GM18861 (cell line): ENCODE results near the gene KCND2.

Experiments used
- ATAC-seq: cut with Tn5 transposase; IDR thresholded peaks from one replicate; pipeline ENCODE4 v1.9.1; 2021; ENCODE audit not compliant: unreplicated experiment

The KCND2 gene

DNA sequence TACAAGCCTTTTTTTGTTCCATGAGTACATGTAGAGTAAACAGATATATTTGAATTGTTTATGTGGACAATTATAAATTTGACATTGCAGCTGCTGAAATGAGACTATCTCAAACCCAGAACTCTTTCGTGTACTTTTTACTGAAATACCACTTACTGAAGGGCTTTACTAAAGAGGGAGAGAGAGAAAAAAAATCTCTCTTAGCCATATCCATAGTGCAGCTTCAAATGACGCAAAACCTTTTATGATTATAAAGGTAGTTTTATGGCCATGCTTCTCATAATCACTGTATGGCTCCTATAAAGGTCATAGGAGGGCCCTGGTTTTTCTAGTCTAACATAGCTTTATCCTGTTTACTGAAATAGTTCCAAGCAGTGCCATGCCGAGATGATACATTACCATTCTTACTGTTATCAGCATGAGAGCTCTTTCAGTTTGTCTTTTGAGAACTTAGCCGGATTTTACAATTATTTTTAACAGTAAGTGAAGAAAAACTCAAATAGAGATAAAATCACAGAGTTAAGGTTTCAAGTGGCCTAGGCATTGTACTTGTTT, 35.1 kb downstream of the KCND2 start:
- ATAC-seq: no peak

DNA sequence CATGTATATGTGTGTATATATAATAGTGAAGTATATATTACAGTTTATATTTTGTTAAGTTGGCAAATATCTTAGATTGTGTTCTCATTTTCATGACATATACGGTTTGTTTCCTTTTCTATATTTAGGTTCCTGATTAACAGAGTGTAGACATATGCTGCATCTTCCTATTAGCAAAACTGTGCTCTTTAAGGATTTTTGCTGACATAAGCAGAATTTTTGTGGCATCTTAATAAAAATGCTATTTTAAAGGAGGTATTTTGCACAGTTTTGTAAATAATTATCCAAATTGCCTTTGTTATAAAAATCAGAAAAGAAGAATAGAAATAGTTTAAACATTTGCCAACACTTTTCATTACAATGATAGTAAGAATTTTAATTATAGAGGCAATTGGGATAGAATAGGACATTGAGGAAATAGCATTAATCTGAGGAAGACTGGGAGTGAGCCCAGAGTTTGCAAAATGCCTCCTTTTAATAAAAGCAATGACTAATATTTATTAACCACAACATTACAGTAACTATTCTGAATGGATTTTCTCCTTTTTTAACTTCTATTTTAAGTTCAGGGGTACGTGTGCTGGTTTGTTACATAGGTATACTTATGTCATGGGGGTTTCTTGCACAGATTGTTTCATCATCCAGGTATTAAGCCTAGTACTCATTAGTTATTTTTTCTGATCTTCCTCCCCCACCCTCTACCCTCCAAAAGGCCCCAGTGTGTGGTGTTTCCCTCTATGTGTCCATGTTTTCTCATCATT, 38.2 kb downstream of the KCND2 start:
- no peak for ATAC-seq

DNA sequence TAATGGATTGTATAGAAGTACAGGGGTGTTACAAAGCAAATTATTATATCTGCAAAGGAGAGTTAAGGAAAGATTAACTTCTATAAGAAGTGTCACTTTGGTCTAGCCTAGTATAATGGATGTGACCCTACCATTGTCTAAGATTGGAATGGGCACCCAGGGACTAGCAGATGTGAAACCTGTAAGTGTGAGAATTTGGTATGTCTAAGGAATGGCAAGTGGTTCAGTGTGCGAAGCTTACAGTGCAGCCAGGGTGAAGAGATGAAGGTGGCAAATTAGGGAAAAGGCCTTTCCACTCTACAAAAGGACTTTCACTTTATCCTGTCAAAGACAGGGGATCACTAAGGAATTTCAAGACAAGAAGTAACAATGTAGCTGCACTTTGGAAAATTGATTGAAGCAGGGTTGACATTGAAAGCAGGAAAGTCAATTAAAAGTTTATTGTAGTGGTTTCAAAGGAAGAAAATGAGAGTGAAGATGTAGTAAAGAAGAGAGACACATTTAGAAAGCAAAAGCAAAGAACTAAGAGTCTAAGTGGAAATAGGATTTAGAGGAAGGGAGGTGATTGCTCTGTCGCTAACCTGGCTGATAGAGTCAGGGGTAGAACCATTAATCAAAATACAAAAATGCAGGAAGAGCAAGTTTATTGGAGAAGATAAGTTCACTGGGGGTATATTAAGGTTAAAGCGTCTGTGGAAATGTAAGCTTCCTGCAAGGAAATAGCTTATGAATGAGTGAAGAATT, 47.4 kb downstream of the KCND2 start:
- ATAC-seq: no peak

DNA sequence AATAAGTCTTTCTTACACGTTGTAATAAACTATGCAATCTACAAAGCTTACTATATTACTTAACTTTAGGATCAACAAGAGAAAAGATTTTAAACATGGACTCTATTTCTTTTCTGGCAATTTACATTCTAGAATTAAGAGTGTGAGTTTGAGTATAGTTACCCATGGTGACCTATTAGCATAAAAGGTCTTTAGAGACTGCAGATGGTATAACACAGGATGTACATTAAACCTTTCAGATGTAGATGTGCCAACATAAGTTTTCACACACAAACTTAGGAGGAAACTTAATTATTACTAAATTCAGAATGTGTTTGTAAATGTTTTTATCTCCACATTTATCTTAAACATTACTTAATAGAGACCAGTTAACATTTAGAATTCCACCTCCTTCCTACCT, 54.1 kb downstream of the KCND2 start:
- ATAC-seq: no peak

DNA sequence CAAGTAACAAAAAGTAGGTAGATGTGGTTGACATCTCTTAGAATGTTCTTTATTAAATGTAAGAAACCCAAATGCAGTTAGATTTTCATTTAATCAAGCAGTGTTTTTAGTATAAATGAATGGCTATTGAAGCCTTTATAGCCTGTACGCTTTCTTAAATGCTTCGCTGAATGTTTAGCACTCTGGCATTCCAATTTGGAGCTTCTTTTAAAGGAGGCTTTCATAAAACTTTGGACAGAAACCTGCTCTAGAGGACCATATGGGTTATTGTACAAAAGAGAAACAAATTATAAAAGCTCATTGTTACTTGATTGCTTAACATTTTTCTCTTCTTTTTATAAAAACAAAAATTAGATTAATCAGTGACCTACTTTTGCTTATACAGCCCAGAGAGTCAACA, 59.5 kb downstream of the KCND2 start:
- no peak for ATAC-seq

DNA sequence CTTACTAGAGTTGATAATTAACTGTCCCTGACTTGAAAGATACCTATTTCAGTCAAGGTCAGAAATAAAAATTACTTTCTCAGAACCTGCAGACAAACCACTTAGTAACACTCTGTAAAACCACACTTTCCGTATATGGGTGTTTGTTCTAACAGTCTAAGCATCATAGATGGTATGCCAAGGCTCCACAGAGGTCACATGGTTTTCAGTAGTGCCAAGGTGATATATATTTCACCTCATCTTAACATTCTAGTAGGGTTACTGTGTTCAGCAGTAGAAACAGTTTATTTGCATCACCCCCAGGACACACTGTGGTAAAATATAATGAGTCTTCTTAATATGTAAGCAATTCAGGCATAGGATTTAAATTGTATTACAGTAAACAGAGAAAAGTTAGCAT, 61.5 kb downstream of the KCND2 start:
- peak; percentile 99 for ATAC-seq

DNA sequence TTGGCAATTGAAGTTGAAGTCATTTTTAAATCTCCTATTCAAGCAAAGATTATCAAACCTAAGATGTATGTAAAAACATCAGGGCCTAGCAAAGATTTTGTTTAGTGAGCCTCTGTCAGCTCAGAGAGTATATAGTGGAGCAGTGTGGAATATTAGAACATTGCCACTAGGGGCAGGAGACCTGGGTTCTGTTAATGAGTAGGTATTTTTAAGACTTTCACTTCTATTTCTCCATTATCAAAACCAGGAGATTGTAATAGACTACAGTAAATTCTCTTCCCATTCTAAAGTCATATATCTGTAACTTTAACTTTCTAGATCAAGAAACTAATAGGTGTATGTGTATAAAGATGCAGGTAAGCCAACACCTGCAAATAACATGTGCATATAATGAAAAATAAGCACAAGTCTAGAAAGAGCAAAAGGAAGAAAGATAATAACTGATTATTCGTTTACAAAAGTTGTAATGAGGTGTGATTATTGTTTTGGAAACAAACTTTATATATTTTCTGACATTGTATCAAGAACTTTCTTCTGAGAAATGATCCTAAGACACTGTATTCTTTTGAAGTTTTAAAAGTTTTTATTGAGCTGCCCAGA, 64.4 kb downstream of the KCND2 start:
- ATAC-seq: no peak

DNA sequence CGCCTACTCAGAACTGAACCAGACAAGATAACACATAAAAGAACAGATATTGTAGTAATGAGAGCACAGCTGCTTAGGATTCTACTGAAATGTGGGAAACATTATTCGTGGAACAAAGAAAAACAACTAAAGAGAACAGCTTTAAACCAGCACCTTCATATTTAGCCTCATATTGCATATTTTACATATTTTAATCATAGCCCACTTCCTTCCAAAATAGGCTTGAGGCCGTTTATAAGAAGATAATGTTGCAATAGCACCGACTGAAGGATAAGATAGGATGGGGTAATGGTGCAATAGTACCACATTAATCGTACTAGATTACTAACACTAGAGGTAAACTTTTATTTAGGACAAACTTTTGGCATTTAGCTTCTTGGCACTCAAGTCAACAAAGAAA, 71.3 kb downstream of the KCND2 start:
- no peak for ATAC-seq

DNA sequence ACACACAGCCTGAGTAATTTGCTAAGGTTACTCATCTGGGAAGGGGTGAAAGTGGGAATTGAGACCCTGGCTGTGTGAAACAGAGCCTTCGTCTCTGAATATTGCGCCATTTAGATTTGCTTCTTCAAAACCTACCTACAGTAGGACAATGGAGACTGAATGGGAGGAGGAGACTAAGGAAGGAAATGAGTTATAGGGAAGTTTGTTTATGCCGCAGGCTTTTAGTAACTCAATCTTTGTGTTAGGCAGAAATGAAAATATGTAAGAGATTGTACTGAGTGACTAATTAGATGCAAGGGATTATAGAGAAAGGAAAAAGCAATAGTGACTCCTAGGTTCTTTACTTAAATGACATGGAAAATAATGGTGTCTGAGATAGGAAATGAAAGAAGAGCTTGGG, 80.2 kb downstream of the KCND2 start:
- no peak for ATAC-seq

DNA sequence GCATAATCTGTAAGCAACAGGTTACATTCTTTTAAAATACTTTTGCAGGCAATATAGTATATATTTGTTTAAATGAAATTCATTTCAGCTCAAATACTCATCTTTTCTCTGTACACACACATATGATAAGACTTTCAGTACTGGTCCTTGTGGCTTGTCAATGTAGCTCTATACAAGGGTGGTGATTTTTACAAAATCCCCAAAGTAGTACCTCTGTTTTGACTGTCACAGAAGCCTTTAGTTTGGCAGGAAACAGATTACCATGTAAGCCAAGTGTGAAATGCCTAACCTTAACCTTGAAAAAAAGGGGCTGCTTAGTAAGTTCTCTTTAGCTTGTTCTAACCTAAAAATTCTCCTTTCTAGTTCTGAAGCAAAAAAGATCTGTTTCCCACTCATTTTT, 87.9 kb downstream of the KCND2 start:
- ATAC-seq: peak; percentile 98

DNA sequence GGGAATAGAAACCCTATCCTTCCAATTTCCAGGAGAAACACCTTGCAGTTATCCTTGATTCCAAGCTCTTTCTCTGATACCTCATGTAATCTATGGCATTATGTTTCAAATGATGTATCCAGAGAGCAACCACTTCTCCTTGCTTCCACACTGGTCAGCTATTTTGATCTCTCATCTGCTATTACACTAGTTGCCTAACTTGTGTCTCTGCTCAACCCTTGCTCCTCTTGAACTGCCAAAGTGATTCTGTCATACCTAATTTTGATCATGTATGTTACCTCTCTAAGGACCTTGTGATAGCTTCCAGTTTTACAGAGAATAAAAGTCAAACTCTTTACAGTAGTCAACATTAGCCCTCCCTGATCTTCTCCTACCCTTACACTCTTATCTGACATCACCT, 90.4 kb downstream of the KCND2 start:
- ATAC-seq: no peak

DNA sequence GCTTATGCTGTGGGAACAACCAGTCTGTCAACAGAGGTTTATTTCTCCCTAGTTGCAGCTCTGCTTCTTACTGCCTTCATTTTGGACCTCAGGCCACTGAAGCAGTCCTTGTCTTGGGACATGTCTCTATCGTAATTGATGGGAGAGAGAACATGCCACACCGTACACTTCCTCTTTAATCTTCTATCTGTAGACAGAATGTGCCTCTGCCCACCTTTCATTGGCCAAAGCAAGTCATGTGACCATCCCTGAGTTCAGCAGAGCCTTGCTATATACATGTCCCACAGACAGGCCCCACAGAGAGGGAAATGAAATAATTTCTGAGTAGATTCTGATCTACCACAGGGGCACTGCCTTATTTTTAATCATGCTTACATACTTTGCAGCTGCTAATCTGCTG, 98.0 kb downstream of the KCND2 start:
- no peak for ATAC-seq

DNA sequence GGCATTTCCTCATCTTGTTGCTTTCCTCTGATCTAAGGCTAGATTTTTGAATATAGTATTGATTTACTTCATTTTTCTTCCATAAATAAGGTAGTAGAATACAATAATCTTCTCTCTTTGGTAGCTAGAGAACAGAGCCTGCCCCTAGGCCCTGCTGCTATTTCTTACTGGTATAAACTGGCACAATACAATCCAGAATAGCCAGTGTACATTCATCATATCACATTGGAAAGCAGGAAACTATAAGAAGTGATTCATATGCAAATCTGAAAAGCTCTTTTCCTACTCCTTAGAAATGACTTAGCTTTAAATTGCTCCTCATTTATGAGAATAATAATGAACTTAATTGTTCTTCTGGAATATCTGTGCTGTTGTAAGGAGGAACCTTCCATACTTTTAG, 100.2 kb downstream of the KCND2 start:
- no peak for ATAC-seq

DNA sequence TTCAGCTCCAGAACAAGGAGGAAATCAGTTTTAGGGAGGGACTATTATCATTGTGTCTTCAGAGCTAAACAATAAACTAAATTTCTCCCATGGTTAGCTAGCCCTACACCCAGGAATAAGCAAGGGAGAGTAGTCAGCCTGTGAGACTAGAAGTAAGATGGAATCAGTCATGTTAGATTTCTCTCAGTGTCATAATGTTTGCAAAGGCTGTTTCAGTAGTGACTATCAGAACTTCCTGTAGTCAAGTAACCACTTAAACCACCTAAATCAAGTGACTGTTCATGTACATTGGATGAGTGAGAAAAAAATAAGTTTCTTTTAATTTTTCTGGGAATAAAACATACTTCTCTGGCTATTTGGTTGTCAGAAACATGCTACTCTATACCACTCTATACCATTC, 121.6 kb downstream of the KCND2 start:
- ATAC-seq: peak; percentile 31

DNA sequence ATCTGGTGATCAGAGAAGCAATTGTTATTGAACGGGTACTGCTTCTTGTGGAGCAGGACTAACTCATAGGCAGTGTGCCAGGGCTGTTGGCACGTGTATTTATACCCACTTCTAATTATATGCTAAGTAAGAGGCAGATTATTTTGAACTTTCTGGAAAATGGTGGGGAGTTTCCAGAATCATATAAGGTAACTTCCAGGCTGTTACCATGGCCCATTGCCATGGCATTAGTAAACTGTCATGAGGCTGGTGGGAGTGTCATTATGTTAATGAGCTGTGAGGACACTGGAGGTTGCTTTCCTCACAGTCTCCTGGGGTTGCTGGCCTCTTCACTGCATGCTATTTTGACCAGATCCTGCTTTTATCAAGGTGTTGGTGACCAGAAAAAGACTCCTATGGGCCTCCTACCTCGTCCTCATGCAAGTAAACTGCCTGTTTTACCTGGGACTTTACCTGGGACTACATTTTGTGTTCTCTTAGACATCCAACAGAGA, 122.6 kb downstream of the KCND2 start:
- ATAC-seq: peak; percentile 92

DNA sequence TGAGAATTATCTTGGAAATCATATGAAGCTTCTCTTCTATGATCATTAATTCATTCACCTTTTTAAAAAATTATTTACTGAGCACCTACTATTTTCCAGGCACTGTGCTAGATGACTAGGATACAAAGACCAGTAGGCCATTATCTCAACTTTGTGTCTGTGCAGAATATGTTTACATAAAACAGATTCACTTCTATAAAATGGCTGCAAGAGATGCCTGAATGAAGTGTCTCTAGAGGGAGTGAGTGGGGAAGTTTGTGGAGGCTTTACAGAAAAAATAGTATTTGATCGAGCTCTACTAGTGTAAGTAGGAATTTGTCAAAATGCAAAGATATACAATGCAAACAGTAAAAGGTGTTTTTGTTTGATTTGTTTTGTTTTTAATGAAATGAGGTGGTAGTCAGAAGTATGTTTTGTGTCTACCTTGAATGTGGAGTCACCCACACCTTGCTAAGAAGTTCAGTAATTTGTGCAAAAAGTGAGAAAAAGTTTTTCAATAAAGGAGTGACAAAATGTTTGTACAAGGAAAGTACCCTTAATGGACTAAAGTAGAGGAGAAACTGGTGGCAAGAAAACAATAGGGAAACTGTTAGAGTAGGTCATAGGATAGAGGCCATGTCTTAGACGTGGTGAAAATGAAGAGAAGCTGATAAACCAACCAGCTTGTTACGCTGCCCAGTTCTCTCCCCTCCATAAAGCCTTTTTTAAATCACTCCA, 125.5 kb downstream of the KCND2 start:
- ATAC-seq: no peak

DNA sequence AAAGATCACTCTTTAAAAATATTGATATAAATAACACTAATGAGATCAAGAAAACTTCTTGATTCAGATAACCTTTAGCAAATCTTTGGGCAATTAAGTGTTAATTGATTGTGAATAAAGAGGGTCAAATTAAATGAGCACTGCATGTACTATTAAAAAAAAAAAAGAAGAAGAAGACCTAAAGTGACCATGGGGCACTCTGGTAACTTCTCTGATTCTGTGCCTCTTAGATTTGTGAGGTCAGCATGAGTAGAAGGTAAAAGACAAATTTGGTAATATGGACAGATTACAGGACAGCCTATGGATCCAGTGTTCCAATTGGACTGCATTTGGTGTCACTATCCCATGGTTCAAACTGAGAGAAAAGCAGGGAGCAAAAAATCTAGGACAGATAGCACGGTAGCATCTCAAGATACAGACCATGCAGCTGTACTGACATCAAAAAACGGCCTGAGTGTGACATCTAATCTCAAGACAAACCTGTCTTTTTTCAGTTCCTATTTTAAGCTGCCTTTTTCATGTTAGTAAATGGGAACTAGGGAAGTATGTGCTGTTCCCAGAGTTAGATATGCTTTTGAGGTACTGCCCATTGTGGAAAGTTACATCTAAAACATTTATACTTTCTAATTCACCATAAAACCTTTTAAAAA, 128.0 kb downstream of the KCND2 start:
- no peak for ATAC-seq

DNA sequence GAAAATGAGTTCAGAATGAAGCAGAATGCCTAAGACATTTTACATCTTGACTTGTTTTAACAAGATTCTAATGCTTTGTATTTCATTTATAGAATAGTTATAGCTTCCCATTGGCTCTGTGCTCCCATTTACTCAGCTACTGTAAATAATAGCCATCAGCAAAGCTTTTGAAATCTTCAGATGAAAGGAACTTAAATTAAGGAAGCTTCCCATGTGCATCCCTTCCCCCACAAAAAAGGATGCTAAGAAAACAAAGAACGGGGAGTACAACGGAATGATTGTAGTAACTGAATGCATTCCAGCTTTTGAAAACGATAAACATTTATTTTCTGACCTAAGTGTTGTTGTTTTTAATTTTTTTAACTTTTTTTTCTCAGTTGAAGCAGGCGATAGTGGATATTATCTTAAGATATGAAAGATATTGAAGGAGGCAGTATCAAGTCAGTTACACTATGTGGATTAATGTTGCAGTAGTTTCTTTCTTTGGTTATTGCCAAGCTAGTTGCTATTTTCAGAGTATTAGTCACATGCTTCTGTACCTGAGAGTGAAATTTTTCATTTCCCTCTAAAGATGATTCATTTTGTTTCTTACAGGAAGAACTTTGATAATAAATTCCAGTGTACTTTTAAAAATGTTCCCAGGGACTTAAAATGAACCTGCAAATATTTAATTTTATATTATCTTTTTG, 129.2 kb downstream of the KCND2 start:
- ATAC-seq: peak; percentile 53

DNA sequence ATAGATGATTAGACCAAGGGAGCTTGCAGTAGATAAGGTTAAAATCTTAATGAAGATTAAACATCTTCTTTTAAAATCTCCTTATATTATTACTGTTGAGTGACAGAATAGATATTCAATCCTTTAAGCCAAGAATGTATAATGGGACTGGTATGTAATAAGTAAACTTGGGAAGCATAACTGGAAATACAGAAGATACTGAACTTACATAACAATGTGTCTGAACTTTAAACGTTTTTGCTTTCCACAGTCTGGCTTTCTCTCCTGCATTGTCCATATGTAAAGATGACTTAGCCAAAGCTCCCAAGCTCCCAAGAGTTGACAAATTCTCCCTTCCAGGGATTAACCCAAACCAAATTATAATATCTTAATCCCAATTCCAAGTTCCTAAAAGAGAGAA, 129.8 kb downstream of the KCND2 start:
- no peak for ATAC-seq

DNA sequence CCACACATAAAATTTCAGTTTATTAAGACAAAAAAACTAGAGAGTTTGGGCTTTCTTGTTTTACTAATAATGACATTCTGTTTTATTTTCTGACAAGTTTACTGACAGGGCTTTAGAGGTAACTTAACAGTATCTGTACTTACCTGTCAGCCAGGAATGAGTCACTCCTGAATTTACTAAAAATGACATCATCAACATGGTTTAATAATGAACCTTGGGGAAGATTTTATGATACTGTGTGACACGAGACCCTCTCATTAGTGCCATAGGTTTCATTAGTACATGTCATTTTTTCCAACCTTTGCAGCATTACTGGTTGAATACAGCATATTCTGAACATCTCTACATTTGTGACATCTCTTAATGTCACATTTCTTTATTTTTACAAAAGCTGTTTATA, 131.1 kb downstream of the KCND2 start:
- peak; percentile 68 for ATAC-seq
